H1 (cell line): ENCODE data around the gene TXNDC2. TPM values are rescaled to one million over a fixed set of nuclear protein-coding genes. Genes with fewer than 3 reads are reported as not detected.

Experiments used
- CTCF ChIA-PET: fragments of 300-600 bp; sonication (Branson Sonifier 250); formaldehyde crosslinking; loops from one replicate; lab custom pipeline; 2021; ENCODE audit not compliant: partially characterized antibody; lab: Charles Lee
- POLR2A ChIA-PET: fragments of 300-600 bp; sonication (Branson Sonifier 250); formaldehyde crosslinking; loops from one replicate; lab custom pipeline; 2021; ENCODE audit warnings: inconsistent platforms; ENCODE audit not compliant: partially characterized antibody; lab: Charles Lee
- DNase-seq, 2 experiments: peaks; one replicate each; pipeline versions ENCODE4 v3.0.0 to v3.0.0-alpha.2; 2010 to 2022; ENCODE audit warnings: low spot score in 2 of 2, low read depth in 1 of 2, mixed read lengths in 1 of 2
- FAIRE-seq: peaks from 2 replicates; lab custom pipeline; 2011; peaks lifted over from hg19 to GRCh38; lab: Jason Lieb, UNC
- H2AFZ ChIP-seq: 2 replicates; pipeline ENCODE4 v1.8.1; 2012; ENCODE audit warnings: low read length, inconsistent platforms
- H2AK5ac ChIP-seq: 2 replicates; pipeline ENCODE4 v1.6.1; 2013; ENCODE audit warnings: low read depth, low read length
- H2BK120ac ChIP-seq: replicated peaks from 2 replicates; pipeline ENCODE3; 2013; ENCODE audit warnings: low read depth, low read length, inconsistent platforms
- H2BK12ac ChIP-seq: 2 replicates; pipeline ENCODE4 v1.6.1; 2013; ENCODE audit warnings: low read depth, low read length
- H2BK15ac ChIP-seq: 2 replicates; pipeline ENCODE4 v1.6.1; 2013; ENCODE audit warnings: low read length
- H2BK20ac ChIP-seq: 2 replicates; pipeline ENCODE4 v1.6.1; 2013; ENCODE audit warnings: low read length
- H2BK5ac ChIP-seq: 2 replicates; pipeline ENCODE4 v1.6.1; 2013; ENCODE audit warnings: low read depth, low read length
- H3K14ac ChIP-seq: 2 replicates; pipeline ENCODE4 v1.6.1; 2013; ENCODE audit warnings: inconsistent platforms; ENCODE audit not compliant: insufficient read length
- H3K18ac ChIP-seq: 2 replicates; pipeline ENCODE4 v1.6.1; 2013; ENCODE audit warnings: low read length; ENCODE audit errors: extremely low read depth
- H3K23ac ChIP-seq: 2 replicates; pipeline ENCODE4 v1.6.1; 2013; ENCODE audit warnings: inconsistent platforms; ENCODE audit not compliant: insufficient read length
- H3K23me2 ChIP-seq: 2 replicates; pipeline ENCODE4 v1.6.1; 2013; ENCODE audit warnings: low read depth, low read length
- H3K27ac ChIP-seq: 2 replicates; pipeline ENCODE4 v1.6.1; 2011; ENCODE audit warnings: low read depth, low read length, inconsistent platforms
- H3K27me3 ChIP-seq, 4 experiments: replicated peaks in 1 of 4; 1 replicate in 1 of 4; 2 replicates in 3 of 4; pipeline versions ENCODE4 v1.6.1 to v1.8.1; 2011 to 2013; ENCODE audit warnings: low read length in 3 of 4, mild to moderate bottlenecking in 3 of 4, inconsistent platforms in 2 of 4, mixed read lengths in 2 of 4, moderate library complexity in 1 of 4; ENCODE audit not compliant: control insufficient read depth in 3 of 4, insufficient read depth in 3 of 4; ENCODE audit errors: extremely low read depth in 1 of 4
- H3K36me3 ChIP-seq, 4 experiments: 2 replicates each; pipeline versions ENCODE4 v1.6.1 to v1.8.1; 2011 to 2013; ENCODE audit warnings: mild to moderate bottlenecking in 4 of 4, low read length in 3 of 4, moderate library complexity in 2 of 4, control low read depth in 1 of 4, inconsistent platforms in 1 of 4; ENCODE audit not compliant: insufficient read depth in 4 of 4, control insufficient read depth in 2 of 4
- H3K4ac ChIP-seq: replicated peaks from 2 replicates; pipeline ENCODE3; 2013; ENCODE audit warnings: low read length, low read depth, mixed read lengths, inconsistent platforms; ENCODE audit not compliant: insufficient read length
- H3K4me1 ChIP-seq, 4 experiments: replicated peaks in 1 of 4; 1 replicate in 1 of 4; 2 replicates in 3 of 4; pipeline versions ENCODE4 v1.6.1 to v1.8.1; 2011 to 2013; ENCODE audit warnings: low read length in 3 of 4, inconsistent platforms in 2 of 4, mixed read lengths in 1 of 4; ENCODE audit not compliant: insufficient read depth in 4 of 4, control insufficient read depth in 3 of 4
- H3K4me2 ChIP-seq, 2 experiments: 2 replicates each; pipeline versions ENCODE4 v1.6.1 to v1.8.1; 2011 to 2013; ENCODE audit warnings: low read depth in 2 of 2, low read length in 2 of 2, control low read depth in 1 of 2, inconsistent platforms in 1 of 2, mild to moderate bottlenecking in 1 of 2; ENCODE audit not compliant: insufficient read depth in 1 of 2
- H3K4me3 ChIP-seq, 4 experiments: fragments of 200-600, 300-600 bp in 1 of 4; sonication (generic), shearing (Covaris generic), sonication (Bioruptor Twin) in 1 of 4; 2 replicates each; pipeline versions ENCODE4 v1.5.1 to v1.8.1; 2011 to 2016; ENCODE audit warnings: low read length in 4 of 4, low read depth in 3 of 4, control low read depth in 2 of 4, inconsistent platforms in 2 of 4, mild to moderate bottlenecking in 2 of 4, mixed read lengths in 1 of 4, moderate library complexity in 1 of 4; ENCODE audit not compliant: insufficient read depth in 2 of 4; ENCODE audit errors: extremely low read depth in 1 of 4
- H3K56ac ChIP-seq: replicated peaks from 2 replicates; pipeline ENCODE3; 2013; ENCODE audit warnings: low read depth, mild to moderate bottlenecking, mixed read lengths, low read length, inconsistent platforms; ENCODE audit not compliant: insufficient read length
- H3K79me1 ChIP-seq: 2 replicates; pipeline ENCODE4 v1.6.1; 2013; ENCODE audit warnings: low read depth, low read length, control low read depth
- H3K79me2 ChIP-seq, 2 experiments: 2 replicates each; pipeline versions ENCODE4 v1.6.1 to v1.8.1; 2012 to 2013; ENCODE audit warnings: low read length in 2 of 2, mild to moderate bottlenecking in 2 of 2, inconsistent platforms in 1 of 2; ENCODE audit not compliant: insufficient read depth in 2 of 2, control insufficient read depth in 1 of 2
- H3K9ac ChIP-seq, 4 experiments: replicated peaks in 1 of 4; 1 replicate in 1 of 4; 2 replicates in 3 of 4; pipeline versions ENCODE4 v1.6.1 to v1.8.1; 2011 to 2013; ENCODE audit warnings: low read depth in 3 of 4, low read length in 3 of 4, control low read depth in 2 of 4, mild to moderate bottlenecking in 2 of 4, moderate library complexity in 2 of 4, inconsistent platforms in 1 of 4; ENCODE audit errors: extremely low read depth in 1 of 4
- H3K9me3 ChIP-seq, 2 experiments: 2 replicates each; pipeline versions ENCODE4 v1.6.1 to v1.8.1; 2012 to 2013; ENCODE audit warnings: mild to moderate bottlenecking in 2 of 2, moderate library complexity in 2 of 2, control low read depth in 1 of 2, inconsistent platforms in 1 of 2, low read depth in 1 of 2, low read length in 1 of 2, mixed read lengths in 1 of 2; ENCODE audit not compliant: insufficient read depth in 2 of 2
- H4K20me1 ChIP-seq, 2 experiments: replicated peaks in 1 of 2; 2 replicates each; pipeline versions ENCODE3 to v1.8.1; 2011 to 2013; ENCODE audit warnings: inconsistent platforms in 2 of 2, low read length in 2 of 2, mild to moderate bottlenecking in 1 of 2; ENCODE audit not compliant: insufficient read depth in 2 of 2, control insufficient read depth in 1 of 2
- H4K5ac ChIP-seq: 2 replicates; pipeline ENCODE4 v1.6.1; 2013; ENCODE audit warnings: low read length, low read depth, mixed read lengths, inconsistent platforms; ENCODE audit not compliant: insufficient read length
- H4K8ac ChIP-seq: 2 replicates; pipeline ENCODE4 v1.8.0; 2013; ENCODE audit warnings: mild to moderate bottlenecking, moderate library complexity, low read length, inconsistent platforms; ENCODE audit not compliant: insufficient read depth; ENCODE audit errors: extremely low read depth
- H4K91ac ChIP-seq: replicated peaks from 2 replicates; pipeline ENCODE3; 2013; ENCODE audit warnings: low read length, mixed read lengths, inconsistent platforms; ENCODE audit not compliant: insufficient read length
- CHD1 ChIP-seq: IDR thresholded peaks from 2 replicates; pipeline ENCODE4 v1.6.1; 2012; ENCODE audit warnings: low read depth, low read length, improper control_type of control experiment
- CTBP2 ChIP-seq: IDR thresholded peaks from 2 replicates; pipeline ENCODE4 v1.7.0; 2011; ENCODE audit warnings: borderline replicate concordance, mild to moderate bottlenecking, moderate library complexity, mixed read lengths, low read length; ENCODE audit not compliant: insufficient read depth, insufficient read length
- CTCF ChIP-seq, 3 experiments: IDR thresholded peaks; 1 replicate in 2 of 3; 2 replicates in 1 of 3; pipeline versions ENCODE4 v1.5.1 to v1.6.1; 2011; ENCODE audit warnings: low read length in 3 of 3, mild to moderate bottlenecking in 3 of 3, inconsistent platforms in 2 of 3, low read depth in 1 of 3, moderate library complexity in 1 of 3; ENCODE audit not compliant: insufficient read depth in 1 of 3; ENCODE audit errors: control extremely low read depth in 1 of 3
- EZH2 ChIP-seq: fragments of 200-600 bp; sonication (generic); IDR thresholded peaks from 2 replicates; pipeline ENCODE4 v1.7.1; 2012; ENCODE audit warnings: low read depth, mild to moderate bottlenecking, moderate library complexity, low read length, inconsistent platforms; ENCODE audit not compliant: severe bottlenecking
- JUN ChIP-seq: IDR thresholded peaks from 2 replicates; pipeline ENCODE4 v1.6.1; 2011; ENCODE audit warnings: low read depth, mild to moderate bottlenecking, improper control_type of control experiment, low read length
- KDM5A ChIP-seq: fragments of 200-600 bp; IDR thresholded peaks from 2 replicates; pipeline ENCODE4 v1.7.1; 2012; ENCODE audit warnings: mild to moderate bottlenecking, low read length, inconsistent platforms, mixed read lengths
- MAX ChIP-seq: IDR thresholded peaks from 2 replicates; pipeline ENCODE4 v1.6.1; 2012; ENCODE audit warnings: inconsistent platforms
- NRF1 ChIP-seq: IDR thresholded peaks from 2 replicates; pipeline ENCODE4 v1.6.1; 2011; ENCODE audit warnings: mild to moderate bottlenecking, low read depth, low read length, improper control_type of control experiment
- POLR2A ChIP-seq, 2 experiments: IDR thresholded peaks; 1 replicate in 1 of 2; 2 replicates in 1 of 2; pipeline ENCODE4 v1.6.1; 2011; ENCODE audit warnings: low read depth in 2 of 2, low read length in 2 of 2, mild to moderate bottlenecking in 2 of 2; ENCODE audit errors: control extremely low read depth in 1 of 2
- TBP ChIP-seq: IDR thresholded peaks from 2 replicates; pipeline ENCODE4 v1.6.1; 2011; ENCODE audit warnings: low read depth, low read length, improper control_type of control experiment
- TEAD4 ChIP-seq: IDR thresholded peaks from 2 replicates; pipeline ENCODE4 v1.6.1; 2012; ENCODE audit warnings: low read depth, low read length, inconsistent platforms, mixed read lengths
- YY1 ChIP-seq: IDR thresholded peaks from 2 replicates; pipeline ENCODE4 v1.6.1; 2011; ENCODE audit warnings: low read depth, mild to moderate bottlenecking, low read length
- WGBS, 2 experiments: shearing (Covaris generic) in 1 of 2; methylation state at CpG; one replicate each; pipeline versions ENCODE4 v1.1.6 to v1.1.7; 2013 to 2015; ENCODE audit warnings: low lambda C conversion rate in 2 of 2, mixed read lengths in 2 of 2, inconsistent platforms in 1 of 2, low coverage in 1 of 2, missing lambda C conversion rate in 1 of 2; ENCODE audit not compliant: insufficient replicate concordance in 2 of 2, insufficient coverage in 1 of 2, insufficient read length in 1 of 2; ENCODE audit errors: extremely low coverage in 1 of 2, missing lambda C conversion rate in 1 of 2; 5-methylcytosine and 5-hydroxymethylcytosine counted together
- polyA plus RNA-seq, 7 experiments: library from polyadenylated mRNA; depleted of rRNA in 3 of 7; stranded (reverse) in 5 of 7; unstranded in 2 of 7; fragments of >200 nt in 5 of 7; fragments of 200-250 nt in 2 of 7; gene quantifications; 1 replicate in 5 of 7; 2 replicates in 1 of 7; 4 replicates in 1 of 7; pipeline versions ENCODE4 v1.2.1 to v1.2.3, GENCODE V29; 2011 to 2013; ENCODE audit warnings: missing spikeins in 2 of 7, mixed read lengths in 2 of 7
- total RNA-seq: library from RNA; stranded (reverse); fragmentation: NEBNext Ultra II Directional; extraction: Animal tissue kit (Norgen Biotek cat#: 25700); gene quantifications from 2 replicates; pipeline ENCODE4 v1.2.1, GENCODE V29; 2021

Gene TXNDC2
- total and polyA plus RNA-seq, 2 of the 8 experiments (the other 6 are each of a cell fraction or from before 2014, with no cell fraction given), result 0.09 TPM; not detected in 1

GRCh38 chr18:9901377-9901776 is 15.6 kb downstream of the TXNDC2 start:
- H2BK12ac ChIP-seq, result no peak overlapping the region
- no peak overlapping the region for H2BK20ac ChIP-seq
- H2BK120ac ChIP-seq, result no peak overlapping the region
- TF ChIP-seq CTBP2 (no peak), CTCF (IDR thresholded peaks at IDR 0.05; ENCODE audit: control extremely low read depth in 1 of 3, insufficient read depth in 1 of 3, low read depth in 1 of 3, low read length in 3 of 3) (no peak), JUN (no peak), MAX (no peak), EZH2 (no peak), TBP (no peak), TEAD4 (no peak), NRF1 (no peak), YY1 (no peak), POLR2A (IDR thresholded peaks at IDR 0.05; ENCODE audit: control extremely low read depth in 1 of 2, low read depth in 2 of 2, low read length in 2 of 2) (no peak), KDM5A (no peak), CHD1 (no peak)
- ChIA-PET POLR2A (interaction anchor here (0.6 kb wide), 2 partner anchors 12 to 76 kb away, joined by 3 read pairs; no protein-coding TSS in a partner anchor), CTCF (no interaction called here)
- no peak overlapping the region for H3K9ac ChIP-seq
- H3K4ac ChIP-seq, result no peak overlapping the region
- H3K9me3 ChIP-seq, result no peaks in the 10 kb centered on the region
- H3K4me2 ChIP-seq, result no peak overlapping the region
- no peak overlapping the region for H2BK5ac ChIP-seq
- peaks cover 0 to 5% (median 2%) of the 10 kb centered on the region in 4 experiments; a peak in 2 of 7 replicates for H3K4me1 ChIP-seq
- no peak overlapping the region for H3K56ac ChIP-seq
- no peak overlapping the region for H2BK15ac ChIP-seq
- FAIRE-seq (no peak), DNase-seq (no peak)
- H4K91ac ChIP-seq, result no peak overlapping the region
- H4K5ac ChIP-seq, result no peak overlapping the region
- H3K79me2 ChIP-seq, result no peaks in the 10 kb centered on the region
- 96% methylated on average over 3 of the region's 3 CpGs; no CpG with 5 or more reads in 1 of the 2 experiments for WGBS, 2 experiments
- no peak overlapping the region for H3K27ac ChIP-seq
- no peaks in the 10 kb centered on the region for H4K20me1 ChIP-seq
- H2AFZ ChIP-seq, result no peak overlapping the region
- no peak overlapping the region for H3K14ac ChIP-seq
- no peak overlapping the region for H3K18ac ChIP-seq
- no peak overlapping the region for H3K23ac ChIP-seq
- H3K79me1 ChIP-seq, result no peaks in the 10 kb centered on the region
- H3K27me3 ChIP-seq, result no peaks in the 10 kb centered on the region
- no peaks in the 10 kb centered on the region for H3K23me2 ChIP-seq
- H3K36me3 ChIP-seq, result no peaks in the 10 kb centered on the region
- H3K4me3 ChIP-seq, result no peak overlapping the region
- H4K8ac ChIP-seq, result no peak overlapping the region
- H2AK5ac ChIP-seq, result no peak overlapping the region
